Vagina (tissue), 2 donors: Measurements from ENCODE around the gene MARCKS. TPM values are rescaled to one million over a fixed set of nuclear protein-coding genes. Genes with fewer than 3 reads are reported as not detected.

Experiments
- DNase-seq, 2 donors: peaks; one replicate each; pipeline ENCODE4 v3.0.0-alpha.2; 2017; ENCODE audit errors: extremely low spot score in 2 of 2
- H3K27ac ChIP-seq: fragments of 200-600 bp; sonication (generic); one replicate; pipeline ENCODE4 v1.5.1; 2019
- H3K27me3 ChIP-seq: fragments of 200-600 bp; sonication (generic); one replicate; pipeline ENCODE4 v1.5.1; 2019
- H3K36me3 ChIP-seq, 2 donors: fragments of 200-600 bp; sonication (generic); one replicate each; pipeline ENCODE4 v1.5.1; 2017 to 2019
- H3K4me1 ChIP-seq: fragments of 200-600 bp; sonication (generic); one replicate; pipeline ENCODE4 v1.5.1; 2019
- H3K4me3 ChIP-seq, 2 donors: fragments of 200-600 bp; sonication (generic); 1 replicate in 1 of 2; 2 replicates in 1 of 2; pipeline ENCODE4 v1.5.1; 2016 to 2019
- H3K9me3 ChIP-seq: fragments of 200-600 bp; sonication (generic); one replicate; pipeline ENCODE4 v1.5.1; 2019
- POLR2A ChIP-seq, 2 donors: fragments of 450-650 bp; IDR thresholded peaks; one replicate each; pipeline ENCODE4 v1.6.1; 2017; ENCODE audit warnings: antibody characterized with exemption in 2 of 2, mild to moderate bottlenecking in 2 of 2, moderate library complexity in 2 of 2
- POLR2AphosphoS5 ChIP-seq, 2 donors: sonication (generic); formaldehyde crosslinking; IDR thresholded peaks; one replicate each; pipeline ENCODE4 v1.9.0; 2017; ENCODE audit warnings: antibody characterized with exemption in 2 of 2, mild to moderate bottlenecking in 2 of 2, low read depth in 1 of 2; ENCODE audit not compliant: insufficient read depth in 1 of 2
- intact Hi-C: fragments of 100-400 bp; cut with DNase I; formaldehyde crosslinking; loops from one replicate; pipeline ENCODE4 v1.15.1; 2023
- total RNA-seq: library from RNA; depleted of rRNA; stranded (reverse); fragments of >200 nt; gene quantifications from one replicate; pipeline ENCODE4 v1.2.3, GENCODE V29; 2016
- TF ChIP-seq, protein P1 (sequence below), 3 experiments: fragments of 450-650 bp in 2 of 3; fragments of 200-600 bp in 1 of 3; sonication (generic) in 1 of 3; IDR thresholded peaks; one replicate each; pipeline ENCODE4 v1.5.1; 2017 to 2019; ENCODE audit warnings: antibody characterized with exemption in 3 of 3, mild to moderate bottlenecking in 2 of 3, moderate library complexity in 2 of 3

MARCKS gene
- total RNA-seq, 1 donor from 2014 or later, result 46.4 TPM

DNA sequence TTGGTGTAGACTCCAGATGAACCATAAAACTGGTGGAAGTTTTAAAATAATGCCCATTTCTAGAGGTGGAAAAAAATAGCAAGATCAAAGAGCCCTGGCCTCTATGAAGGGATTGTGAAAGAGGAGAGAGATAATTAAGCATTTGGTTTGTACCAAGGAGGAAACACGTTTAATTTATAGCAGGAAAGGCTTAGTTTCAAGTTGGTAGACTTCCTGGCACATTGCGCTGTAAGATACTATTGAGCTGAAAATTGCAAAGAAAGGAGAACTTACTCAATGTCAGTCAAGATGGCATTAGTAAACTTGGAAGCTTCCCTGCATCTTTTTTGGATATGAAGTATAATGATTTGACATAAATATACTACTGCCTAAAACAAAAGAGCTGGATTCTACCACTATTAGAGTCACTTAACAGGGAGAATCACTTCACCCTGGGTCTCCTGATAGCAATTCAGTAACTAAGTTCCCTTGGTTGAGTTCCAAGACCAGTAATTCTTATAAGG lies 24.4 kb downstream of the MARCKS start:
- no peaks in the 10 kb centered on the region for H3K9me3 ChIP-seq
- H3K27ac ChIP-seq, result no peak overlapping the region
- no peak overlapping the region for H3K4me3 ChIP-seq
- H3K36me3 ChIP-seq, result no peaks in the 10 kb centered on the region
- H3K4me1 ChIP-seq, result no peaks in the 10 kb centered on the region
- no peak for DNase-seq
- TF ChIP-seq POLR2A (IDR thresholded peaks at IDR 0.05) (no peak), POLR2AphosphoS5 (IDR thresholded peaks at IDR 0.05; ENCODE audit: insufficient read depth in 1 of 2, low read depth in 1 of 2) (no peak)
- TF ChIP-seq, protein P1, sequence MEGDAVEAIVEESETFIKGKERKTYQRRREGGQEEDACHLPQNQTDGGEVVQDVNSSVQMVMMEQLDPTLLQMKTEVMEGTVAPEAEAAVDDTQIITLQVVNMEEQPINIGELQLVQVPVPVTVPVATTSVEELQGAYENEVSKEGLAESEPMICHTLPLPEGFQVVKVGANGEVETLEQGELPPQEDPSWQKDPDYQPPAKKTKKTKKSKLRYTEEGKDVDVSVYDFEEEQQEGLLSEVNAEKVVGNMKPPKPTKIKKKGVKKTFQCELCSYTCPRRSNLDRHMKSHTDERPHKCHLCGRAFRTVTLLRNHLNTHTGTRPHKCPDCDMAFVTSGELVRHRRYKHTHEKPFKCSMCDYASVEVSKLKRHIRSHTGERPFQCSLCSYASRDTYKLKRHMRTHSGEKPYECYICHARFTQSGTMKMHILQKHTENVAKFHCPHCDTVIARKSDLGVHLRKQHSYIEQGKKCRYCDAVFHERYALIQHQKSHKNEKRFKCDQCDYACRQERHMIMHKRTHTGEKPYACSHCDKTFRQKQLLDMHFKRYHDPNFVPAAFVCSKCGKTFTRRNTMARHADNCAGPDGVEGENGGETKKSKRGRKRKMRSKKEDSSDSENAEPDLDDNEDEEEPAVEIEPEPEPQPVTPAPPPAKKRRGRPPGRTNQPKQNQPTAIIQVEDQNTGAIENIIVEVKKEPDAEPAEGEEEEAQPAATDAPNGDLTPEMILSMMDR (IDR thresholded peaks at IDR 0.05), result no peak
- intact Hi-C loops, result no loop called here
- H3K27me3 ChIP-seq, result no peaks in the 10 kb centered on the region

DNA sequence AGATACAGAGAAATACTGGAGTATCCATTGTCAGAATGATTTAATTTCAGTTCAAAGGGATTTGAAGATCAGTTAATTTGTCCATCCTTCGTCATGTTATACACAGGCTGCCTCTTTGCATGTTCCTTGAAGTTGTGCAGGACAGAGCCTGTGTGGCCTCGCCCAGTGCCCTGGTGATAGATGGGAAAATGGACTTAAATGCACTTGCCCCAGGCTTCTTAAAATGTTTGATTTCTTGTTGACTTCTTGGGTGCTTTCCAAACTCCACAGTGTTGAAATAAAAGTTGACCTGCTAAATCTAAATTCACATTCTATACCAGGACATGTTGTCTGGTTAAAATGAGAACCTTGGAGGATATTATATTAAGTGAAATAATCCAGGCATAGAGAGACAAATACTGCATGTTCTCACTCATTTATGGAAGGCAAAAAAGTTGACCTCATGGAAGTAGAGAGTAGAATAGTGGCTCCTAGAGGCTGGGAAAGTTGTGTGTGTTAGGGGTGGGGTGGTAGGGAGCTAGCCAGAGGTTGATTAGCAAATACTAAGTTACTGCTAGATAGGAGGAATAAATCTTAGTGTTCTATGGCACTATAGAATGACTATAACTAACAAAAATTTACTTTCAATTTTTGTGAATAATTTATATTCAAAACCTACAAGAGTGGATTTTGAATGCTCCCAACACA lies 25.3 kb downstream of the MARCKS start:
- H3K9me3 ChIP-seq, result no peaks in the 10 kb centered on the region
- TF ChIP-seq POLR2A (IDR thresholded peaks at IDR 0.05) (no peak), POLR2AphosphoS5 (IDR thresholded peaks at IDR 0.05; ENCODE audit: insufficient read depth in 1 of 2, low read depth in 1 of 2) (no peak)
- TF ChIP-seq, protein P1 (IDR thresholded peaks at IDR 0.05), result no peak
- H3K4me1 ChIP-seq, result no peaks in the 10 kb centered on the region
- DNase-seq, result no peak
- no peaks in the 10 kb centered on the region for H3K36me3 ChIP-seq
- H3K27me3 ChIP-seq, result no peaks in the 10 kb centered on the region
- H3K4me3 ChIP-seq, result no peak overlapping the region
- H3K27ac ChIP-seq, result no peak overlapping the region
- intact Hi-C loops, result no loop called here

DNA sequence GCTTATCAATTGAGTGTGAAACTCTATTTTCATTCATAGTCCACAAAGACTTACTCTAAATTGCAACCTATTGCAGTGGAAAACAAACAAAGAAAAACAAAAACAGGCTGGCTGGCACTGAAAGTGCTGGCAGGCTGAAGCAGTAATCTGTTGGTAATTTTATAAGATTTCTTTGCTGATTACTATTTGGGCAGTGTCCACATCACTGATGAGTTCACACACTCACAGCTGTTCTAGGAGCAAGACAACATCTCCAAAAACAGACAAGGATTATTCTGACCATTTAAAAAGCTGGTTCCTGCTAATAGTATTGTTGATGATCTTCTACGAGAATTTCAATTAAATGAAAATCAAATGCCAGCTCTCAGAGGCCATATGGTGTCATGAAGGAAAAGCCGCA lies 26.9 kb downstream of the MARCKS start:
- Histone ChIP-seq H3K4me3 (no peak overlapping the region), H3K27me3 (no peaks in the 10 kb centered on the region), H3K27ac (no peak overlapping the region), H3K36me3 (no peaks in the 10 kb centered on the region), H3K4me1 (no peaks in the 10 kb centered on the region), H3K9me3 (no peaks in the 10 kb centered on the region)
- intact Hi-C loops, result no loop called here
- DNase-seq, result no peak
- TF ChIP-seq POLR2AphosphoS5 (IDR thresholded peaks at IDR 0.05; ENCODE audit: insufficient read depth in 1 of 2, low read depth in 1 of 2) (no peak), POLR2A (IDR thresholded peaks at IDR 0.05) (no peak)
- TF ChIP-seq, protein P1 (IDR thresholded peaks at IDR 0.05), result no peak

DNA sequence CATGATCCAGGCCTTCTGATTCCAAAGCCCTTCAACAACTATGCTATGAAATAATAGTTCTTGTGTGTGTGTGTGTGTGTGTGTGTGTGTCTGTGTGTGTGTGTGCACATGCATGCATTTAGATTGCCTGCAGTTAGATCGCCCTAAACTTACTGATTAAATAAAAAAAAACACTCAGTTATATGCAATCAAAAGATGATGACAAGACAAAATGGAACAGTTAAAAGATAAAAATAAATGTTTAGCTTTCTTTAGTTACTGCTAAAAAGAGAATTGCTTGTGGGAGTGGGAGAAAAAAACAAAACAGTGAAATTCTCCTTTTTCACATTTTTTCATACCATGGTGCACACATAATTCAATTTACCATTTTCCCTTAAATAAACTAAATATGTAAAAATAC lies 29.4 kb downstream of the MARCKS start:
- TF ChIP-seq, protein P1 (IDR thresholded peaks at IDR 0.05), result no peak
- no peak for TF ChIP-seq POLR2A (IDR thresholded peaks at IDR 0.05)
- no peak for TF ChIP-seq POLR2AphosphoS5 (IDR thresholded peaks at IDR 0.05; ENCODE audit: insufficient read depth in 1 of 2, low read depth in 1 of 2)
- Histone ChIP-seq H3K36me3 (no peaks in the 10 kb centered on the region), H3K4me1 (no peaks in the 10 kb centered on the region), H3K27me3 (no peaks in the 10 kb centered on the region), H3K27ac (no peak overlapping the region), H3K4me3 (no peak overlapping the region), H3K9me3 (no peaks in the 10 kb centered on the region)
- DNase-seq, result no peak
- intact Hi-C loops, result no loop called here

DNA sequence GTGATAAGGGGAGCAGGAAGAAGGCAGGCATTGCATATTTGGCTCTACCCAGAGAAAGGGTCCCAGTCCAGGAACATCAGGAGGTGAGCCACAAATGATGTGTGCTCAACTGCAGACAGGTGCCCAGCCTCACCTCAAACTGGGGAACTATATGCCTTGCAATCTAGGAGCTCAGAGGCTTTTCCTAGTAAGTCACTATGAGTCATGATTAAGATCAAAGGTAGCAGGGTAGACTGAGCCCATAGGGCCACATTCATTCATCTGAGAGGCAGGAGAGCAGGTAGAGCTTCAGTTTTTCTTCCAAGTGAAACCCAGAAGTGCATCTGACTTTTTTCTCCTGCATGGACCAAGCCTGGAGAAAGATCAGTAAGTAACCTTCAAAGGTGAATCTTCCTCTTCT lies 31.3 kb downstream of the MARCKS start:
- Histone ChIP-seq H3K4me1 (no peaks in the 10 kb centered on the region), H3K36me3 (no peaks in the 10 kb centered on the region), H3K27me3 (no peaks in the 10 kb centered on the region), H3K9me3 (no peaks in the 10 kb centered on the region), H3K27ac (no peak overlapping the region), H3K4me3 (no peak overlapping the region)
- no peak for TF ChIP-seq POLR2A (IDR thresholded peaks at IDR 0.05)
- TF ChIP-seq, protein P1 (IDR thresholded peaks at IDR 0.05), result no peak
- no peak for TF ChIP-seq POLR2AphosphoS5 (IDR thresholded peaks at IDR 0.05; ENCODE audit: insufficient read depth in 1 of 2, low read depth in 1 of 2)
- intact Hi-C loops, result no loop called here
- DNase-seq, result no peak
